K562 (cell line): ENCODE data around the gene SGPP1. TPM values are rescaled to one million over a fixed set of nuclear protein-coding genes. Genes with fewer than 3 reads are reported as not detected.

Experiments
- ATAC-seq: fragments of 200-7000 bp; cut with Tn5 transposase; 3 replicates; pipeline ENCODE4 v1.9.1; 2020; ENCODE audit warnings: moderate library complexity
- BruUV-seq: library from RNA; stranded (reverse); fragments of 400-500 nt; replicated peaks from 2 replicates; lab custom pipeline; 2021; lab: Mats Ljungman, UMichigan
- CTCF ChIA-PET: fragments of 300-600 bp; formaldehyde crosslinking; extraction: SDS; loops from one replicate; lab custom pipeline; 2021; ENCODE audit warnings: low intra/inter-chr PET ratio; lab: Yijun Ruan, JAX
- POLR2A ChIA-PET: fragments of 300-600, 350-650 bp; sonication (Branson Sonifier 250); formaldehyde crosslinking; extraction: SDS; loops from one replicate; lab custom pipeline; 2021; ENCODE audit warnings: antibody characterized with exemption, inconsistent platforms; lab: Yijun Ruan, JAX
- DNase-seq, 4 experiments: peaks; one replicate each; pipeline versions ENCODE4 v3.0.0 to v3.0.0-alpha.2; 2011 to 2018; ENCODE audit warnings: low spot score in 3 of 4, mixed read lengths in 3 of 4; ENCODE audit errors: extremely low read depth in 1 of 4
- FAIRE-seq: peaks from 2 replicates; lab custom pipeline; 2011; peaks lifted over from hg19 to GRCh38; lab: Jason Lieb, UNC
- H2AFZ ChIP-seq: 2 replicates; pipeline ENCODE4 v1.6.0; 2011; ENCODE audit warnings: low read depth, low read length, control low read depth, inconsistent platforms
- H3K27ac ChIP-seq: fragments of 200-600 bp; 3 replicates; pipeline ENCODE4 v1.8.0; 2011; ENCODE audit warnings: low read depth, mild to moderate bottlenecking, control low read depth, inconsistent platforms, low read length, moderate library complexity, mixed read lengths; ENCODE audit errors: extremely low read depth
- H3K27me3 ChIP-seq, 2 experiments: fragments of 300-600 bp in 1 of 2; 2 replicates in 1 of 2; 3 replicates in 1 of 2; pipeline versions ENCODE4 v1.6.0 to v1.8.0; 2011; ENCODE audit warnings: inconsistent platforms in 2 of 2, low read length in 2 of 2, mild to moderate bottlenecking in 1 of 2, mixed read lengths in 1 of 2, moderate library complexity in 1 of 2; ENCODE audit not compliant: control insufficient read depth in 2 of 2, insufficient read depth in 2 of 2
- H3K36me3 ChIP-seq: fragments of 300-600 bp; 3 replicates; pipeline ENCODE4 v1.8.0; 2011; ENCODE audit warnings: mild to moderate bottlenecking, low read length, inconsistent platforms; ENCODE audit not compliant: control insufficient read depth, insufficient read depth
- H3K4me1 ChIP-seq, 2 experiments: fragments of 200-600 bp in 1 of 2; replicated peaks in 1 of 2; 2 replicates in 1 of 2; 3 replicates in 1 of 2; pipeline versions ENCODE4 v1.5.1 to v1.8.0; 2011; ENCODE audit warnings: inconsistent platforms in 2 of 2, low read length in 2 of 2, mild to moderate bottlenecking in 1 of 2, mixed read lengths in 1 of 2, moderate library complexity in 1 of 2; ENCODE audit not compliant: control insufficient read depth in 2 of 2, insufficient read depth in 2 of 2
- H3K4me2 ChIP-seq: 2 replicates; pipeline ENCODE4 v1.6.1; 2011; ENCODE audit warnings: low read length, control low read depth, inconsistent platforms, mixed read lengths; ENCODE audit not compliant: insufficient read depth
- H3K4me3 ChIP-seq: fragments of 200-600 bp; sonication (generic), shearing (Covaris generic); 2 replicates; pipeline ENCODE4 v1.5.1; 2016; ENCODE audit warnings: control low read depth, inconsistent platforms
- H3K79me2 ChIP-seq: fragments of 200-600 bp; 3 replicates; pipeline ENCODE4 v1.8.0; 2011; ENCODE audit warnings: low read length, inconsistent platforms; ENCODE audit not compliant: control insufficient read depth, insufficient read depth
- H3K9ac ChIP-seq, 2 experiments: 2 replicates each; pipeline versions ENCODE4 v1.6.0 to v1.6.1; 2011; ENCODE audit warnings: low read depth in 2 of 2, low read length in 2 of 2, control low read depth in 1 of 2, inconsistent platforms in 1 of 2, mild to moderate bottlenecking in 1 of 2, mixed read lengths in 1 of 2; ENCODE audit not compliant: insufficient read depth in 1 of 2
- H3K9me1 ChIP-seq: one replicate; pipeline ENCODE4 v1.6.0; 2011; ENCODE audit warnings: inconsistent platforms, mild to moderate bottlenecking, low read length, moderate library complexity; ENCODE audit not compliant: control insufficient read depth, insufficient read depth
- H3K9me3 ChIP-seq: replicated peaks from 2 replicates; pipeline ENCODE4 v1.5.1; 2011; ENCODE audit warnings: low read depth, low read length, inconsistent platforms; ENCODE audit not compliant: control insufficient read depth, insufficient read depth
- H4K20me1 ChIP-seq: replicated peaks from 2 replicates; pipeline ENCODE4 v1.6.1; 2011; ENCODE audit warnings: low read length, inconsistent platforms, mixed read lengths; ENCODE audit not compliant: control insufficient read depth, insufficient read depth
- ADNP ChIP-seq: fragments of 200-800 bp; sonication (Bioruptor generic); IDR thresholded peaks from 2 replicates; pipeline ENCODE4 v1.6.1; 2016; ENCODE audit warnings: missing genetic modification characterization, missing compliant biosample characterization
- CBFA2T3 ChIP-seq: fragments of 450-650 bp; IDR thresholded peaks from 2 replicates; pipeline ENCODE4 v1.6.1; 2017
- ESRRA ChIP-seq: fragments of 450-650 bp; IDR thresholded peaks from 2 replicates; pipeline ENCODE4 v1.6.1; 2014; ENCODE audit warnings: low read depth, mild to moderate bottlenecking, moderate library complexity, borderline replicate concordance
- HBP1 ChIP-seq: fragments of 450-650 bp; formaldehyde crosslinking; IDR thresholded peaks from 2 replicates; pipeline ENCODE4 v1.4.0; 2022; ENCODE audit warnings: missing genetic modification characterization
- NUFIP1 ChIP-seq: fragments of 450-650 bp; IDR thresholded peaks from 2 replicates; pipeline ENCODE4 v1.6.1; 2018; ENCODE audit not compliant: partially characterized antibody
- SIN3B ChIP-seq: fragments of 450-650 bp; IDR thresholded peaks from 2 replicates; pipeline ENCODE4 v1.6.1; 2017; ENCODE audit warnings: low read depth, mild to moderate bottlenecking, moderate library complexity
- SP2 ChIP-seq: IDR thresholded peaks from 2 replicates; pipeline ENCODE4 v1.6.1; 2011; ENCODE audit warnings: mild to moderate bottlenecking, low read depth, low read length, moderate library complexity; ENCODE audit not compliant: poor library complexity, severe bottlenecking; ENCODE audit errors: extremely low read depth
- THAP7 ChIP-seq: fragments of 250-450 bp; sonication (Bioruptor Pico); IDR thresholded peaks from 2 replicates; pipeline ENCODE4 v1.5.0; 2021
- THRB ChIP-seq: fragments of 450-650 bp; formaldehyde crosslinking; conservative IDR thresholded peaks from 2 replicates; pipeline ENCODE4 v1.4.0; 2022; ENCODE audit warnings: mild to moderate bottlenecking, missing genetic modification characterization
- ZNF143 ChIP-seq: sonication (generic); formaldehyde crosslinking; IDR thresholded peaks from 2 replicates; pipeline ENCODE4 v1.9.0; 2022; ENCODE audit warnings: mild to moderate bottlenecking, missing genetic modification reagents
- ZNF239 ChIP-seq: fragments of 250-450 bp; sonication (Bioruptor Pico); IDR thresholded peaks from 2 replicates; pipeline ENCODE4 v1.4.0; 2020; ENCODE audit warnings: mild to moderate bottlenecking
- WGBS: fragments of 100-300 bp; shearing (Covaris generic); methylation state at CpG from one replicate; pipeline ENCODE4 v1.1.6; 2016; ENCODE audit warnings: low coverage, mixed read lengths; ENCODE audit not compliant: insufficient coverage; ENCODE audit errors: missing lambda C conversion rate; 5-methylcytosine and 5-hydroxymethylcytosine counted together
- in situ Hi-C: fragments of 300-500 bp; cut with MboI; formaldehyde crosslinking; loops from 4 replicates; pipeline ENCODE4 v1.15.0; 2018; ENCODE audit warnings: inconsistent platforms, mixed read lengths
- intact Hi-C: fragments of 100-400 bp; cut with micrococcal nuclease; formaldehyde crosslinking; loops from 2 replicates; pipeline ENCODE4 v1.14.2; 2022
- polyA plus RNA-seq, 8 experiments: library from polyadenylated mRNA; depleted of rRNA in 4 of 8; stranded (reverse) in 5 of 8; unstranded in 3 of 8; fragments of >200 nt; fragmentation: Nextera tagmentation in 2 of 8; fragmentation: Illumina TruSeq in 1 of 8; extraction: Ambion mirVana in 2 of 8; extraction: Trizol in 1 of 8; gene quantifications; 2 replicates each; pipeline versions ENCODE4 v1.2.1 to v1.2.3, GENCODE V29; 2011 to 2014; ENCODE audit warnings: inconsistent platforms in 1 of 8, missing spikeins in 1 of 8
- total RNA-seq, 7 experiments: library from RNA; depleted of rRNA in 6 of 7; stranded (reverse); fragments of >200 nt in 6 of 7; fragmentation: Illumina TruSeq in 2 of 7; extraction: Trizol in 2 of 7; gene quantifications; 2 replicates each; pipeline versions ENCODE4 v1.2.1 to v1.2.3, GENCODE V29; 2011 to 2021; ENCODE audit warnings: low replicate concordance in 1 of 7

The SGPP1 gene
- total and polyA plus RNA-seq, 9 of the 15 experiments (the other 6 are each of a cell fraction or from before 2014, with no cell fraction given), result 2.2 to 7.3 (median 5.6) TPM

GRCh38 chr14:63642656-63643382 is 85.0 kb downstream of the SGPP1 start (continued):
- TF ChIP-seq ZNF239 (CRISPR knock-in tag), result no peak
- no peak for TF ChIP-seq THAP7 (CRISPR knock-in tag)
- TF ChIP-seq THRB (CRISPR knock-in tag), result no peak
- no peak for TF ChIP-seq HBP1 (CRISPR knock-in tag)
- TF ChIP-seq NUFIP1, result no peak
- no peak for TF ChIP-seq CBFA2T3

GRCh38 chr14:63642229-63642611 is 85.6 kb downstream of the SGPP1 start:
- peak; percentile 79 for ATAC-seq
- peak overlapping the region; percentile 56 for H3K4me3 ChIP-seq
- peak overlapping the region; percentile 92 for H3K27ac ChIP-seq
- ChIA-PET POLR2A (interaction anchor here (0.6 to 1.7 kb wide), 7 partner anchors 9 to 149 kb away, joined by 3 to 7 read pairs (median 4); no protein-coding TSS in a partner anchor), CTCF (no interaction called here)
- H3K36me3 ChIP-seq, result peaks cover 9% of the 10 kb centered on the region
- peak overlapping the region; percentile 87 for H3K4me2 ChIP-seq
- in situ Hi-C loops (no loop called here), intact Hi-C loops (loop anchor here (2.0 kb wide), 1 partner anchor 85 kb away; no protein-coding TSS in a partner anchor)
- peak overlapping the region; percentile 5 to 93; a peak in 3 of 4 replicates for H3K9ac ChIP-seq
- FAIRE-seq, result no peak
- no peaks in the 10 kb centered on the region for H3K27me3 ChIP-seq
- peaks cover 0 to 7% of the 10 kb centered on the region in 2 experiments; a peak in 4 of 5 replicates for H3K4me1 ChIP-seq
- H3K9me3 ChIP-seq, result no peaks in the 10 kb centered on the region
- no peaks in the 10 kb centered on the region for H4K20me1 ChIP-seq
- H3K9me1 ChIP-seq, result no peaks in the 10 kb centered on the region
- DNase-seq, result peak; percentile 71 to 90 (median 78)
- WGBS, result 0% methylated on average over 12 of the region's 12 CpGs
- peaks cover 50% of the 10 kb centered on the region for H3K79me2 ChIP-seq
- TSS peak; percentile 78 for BruUV-seq
- H2AFZ ChIP-seq, result peak overlapping the region; percentile 92
- TF ChIP-seq ESRRA (peak; percentile 17; the same call in 1 of the 2 replicates), SIN3B (0 out of 2 replicates have a peak, but pooled peaks have one; percentile 22), SP2 (peak; percentile 30), ZNF143 (CRISPR knock-in tag) (peak; percentile 82), ADNP (no peak)
